ENCODE results near the gene SNCAIP. TPM values are rescaled to one million over a fixed set of nuclear protein-coding genes. Genes with fewer than 3 reads are reported as not detected.
"Not testable (repeated sequence)": the region's sequence is repeated elsewhere in the genome, so short reads cannot be mapped to it uniquely, and the experiment has no call there.

Gene SNCAIP
- total RNA-seq, 1 donor from 2014 or later: 1.4 TPM

DNA sequence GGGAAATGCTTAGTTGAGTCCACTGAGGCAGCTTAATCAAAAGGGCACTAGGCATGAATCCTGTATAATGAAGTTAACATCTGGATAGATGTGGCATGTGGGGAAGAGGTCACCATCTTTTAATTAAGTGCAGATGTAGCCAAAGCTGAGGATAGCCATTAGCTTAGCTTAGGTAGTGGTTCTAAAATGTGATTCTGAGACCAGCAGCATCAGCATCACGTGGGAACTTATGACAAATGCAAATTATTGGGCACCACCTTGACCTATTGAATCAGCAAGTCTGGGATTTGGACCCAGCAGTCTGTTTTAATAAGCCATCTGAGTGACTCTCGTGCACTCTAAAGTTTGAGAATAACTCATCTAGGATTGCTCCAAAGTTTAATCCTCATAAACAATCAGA, 63.8 kb downstream of the SNCAIP start:
- H3K27ac ChIP-seq (replicated peaks): no peak overlapping the region
- intact Hi-C loops (cut with micrococcal nuclease): no loop called here
- H3K36me3 ChIP-seq: no peaks in the 10 kb centered on the region
- no peak for DNase-seq
- H3K4me1 ChIP-seq: no peaks in the 10 kb centered on the region
- peaks cover 5% of the 10 kb centered on the region for H3K27me3 ChIP-seq (ENCODE audit: low read depth)
- TF ChIP-seq, protein P1, sequence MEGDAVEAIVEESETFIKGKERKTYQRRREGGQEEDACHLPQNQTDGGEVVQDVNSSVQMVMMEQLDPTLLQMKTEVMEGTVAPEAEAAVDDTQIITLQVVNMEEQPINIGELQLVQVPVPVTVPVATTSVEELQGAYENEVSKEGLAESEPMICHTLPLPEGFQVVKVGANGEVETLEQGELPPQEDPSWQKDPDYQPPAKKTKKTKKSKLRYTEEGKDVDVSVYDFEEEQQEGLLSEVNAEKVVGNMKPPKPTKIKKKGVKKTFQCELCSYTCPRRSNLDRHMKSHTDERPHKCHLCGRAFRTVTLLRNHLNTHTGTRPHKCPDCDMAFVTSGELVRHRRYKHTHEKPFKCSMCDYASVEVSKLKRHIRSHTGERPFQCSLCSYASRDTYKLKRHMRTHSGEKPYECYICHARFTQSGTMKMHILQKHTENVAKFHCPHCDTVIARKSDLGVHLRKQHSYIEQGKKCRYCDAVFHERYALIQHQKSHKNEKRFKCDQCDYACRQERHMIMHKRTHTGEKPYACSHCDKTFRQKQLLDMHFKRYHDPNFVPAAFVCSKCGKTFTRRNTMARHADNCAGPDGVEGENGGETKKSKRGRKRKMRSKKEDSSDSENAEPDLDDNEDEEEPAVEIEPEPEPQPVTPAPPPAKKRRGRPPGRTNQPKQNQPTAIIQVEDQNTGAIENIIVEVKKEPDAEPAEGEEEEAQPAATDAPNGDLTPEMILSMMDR (IDR thresholded peaks at IDR 0.05; ENCODE audit: borderline replicate concordance): no peak
- H3K9me3 ChIP-seq (replicated peaks): no peaks in the 10 kb centered on the region
- H3K4me3 ChIP-seq: no peak overlapping the region

DNA sequence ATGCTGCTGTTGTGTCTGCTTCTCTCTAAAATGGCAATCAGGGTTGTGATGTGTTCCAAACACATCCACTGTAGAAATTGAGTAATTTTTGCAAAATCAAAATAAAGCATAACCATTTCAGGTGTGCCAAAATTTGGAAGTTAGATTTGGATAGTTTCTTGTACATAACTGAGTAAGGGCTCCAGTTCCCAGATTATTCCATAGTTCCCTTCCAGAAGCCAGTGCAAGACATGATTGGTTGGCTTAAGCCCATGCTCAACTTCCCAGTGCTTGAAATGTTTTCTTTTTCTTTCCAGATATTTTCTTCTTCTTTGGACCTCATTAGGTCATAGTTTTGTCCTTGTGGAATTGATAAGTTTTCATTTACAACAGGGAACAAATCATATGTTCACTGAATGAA, 64.2 kb downstream of the SNCAIP start:
- TF ChIP-seq, protein P1 (IDR thresholded peaks at IDR 0.05; ENCODE audit: borderline replicate concordance): no peak
- no peak for DNase-seq
- intact Hi-C loops (cut with micrococcal nuclease): no loop called here
- Histone ChIP-seq H3K4me3 (no peak overlapping the region), H3K27me3 (ENCODE audit: low read depth) (peaks cover 5% of the 10 kb centered on the region), H3K27ac (replicated peaks) (peak overlapping the region; percentile 63), H3K36me3 (no peaks in the 10 kb centered on the region), H3K4me1 (no peaks in the 10 kb centered on the region), H3K9me3 (replicated peaks) (no peaks in the 10 kb centered on the region)

DNA sequence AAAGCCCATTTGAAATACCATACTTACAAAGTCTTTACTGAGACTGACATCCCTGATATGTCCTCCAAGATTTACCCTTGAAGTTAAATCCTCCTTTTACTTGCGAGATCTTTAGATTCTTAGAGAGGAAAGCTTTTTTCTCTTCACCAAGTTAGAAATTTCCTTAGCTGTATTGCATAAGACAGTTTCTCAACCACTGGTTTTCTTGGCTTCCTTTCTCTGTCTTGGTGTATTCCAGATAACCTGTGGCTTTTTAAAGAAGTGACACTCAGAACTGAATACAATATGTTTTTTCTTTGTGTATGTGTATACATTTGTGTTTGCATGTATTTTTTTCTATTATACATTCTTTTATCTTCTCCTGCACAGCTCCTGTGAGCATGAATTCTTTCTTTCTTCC, 65.0 kb downstream of the SNCAIP start:
- Histone ChIP-seq H3K4me1 (no peaks in the 10 kb centered on the region), H3K9me3 (replicated peaks) (peaks cover 5% of the 10 kb centered on the region), H3K27ac (replicated peaks) (peak overlapping the region; percentile 63), H3K4me3 (no peak overlapping the region), H3K36me3 (no peaks in the 10 kb centered on the region), H3K27me3 (ENCODE audit: low read depth) (peaks cover 5% of the 10 kb centered on the region)
- TF ChIP-seq, protein P1 (IDR thresholded peaks at IDR 0.05; ENCODE audit: borderline replicate concordance): no peak
- no peak for DNase-seq
- intact Hi-C loops (cut with micrococcal nuclease): no loop called here

DNA sequence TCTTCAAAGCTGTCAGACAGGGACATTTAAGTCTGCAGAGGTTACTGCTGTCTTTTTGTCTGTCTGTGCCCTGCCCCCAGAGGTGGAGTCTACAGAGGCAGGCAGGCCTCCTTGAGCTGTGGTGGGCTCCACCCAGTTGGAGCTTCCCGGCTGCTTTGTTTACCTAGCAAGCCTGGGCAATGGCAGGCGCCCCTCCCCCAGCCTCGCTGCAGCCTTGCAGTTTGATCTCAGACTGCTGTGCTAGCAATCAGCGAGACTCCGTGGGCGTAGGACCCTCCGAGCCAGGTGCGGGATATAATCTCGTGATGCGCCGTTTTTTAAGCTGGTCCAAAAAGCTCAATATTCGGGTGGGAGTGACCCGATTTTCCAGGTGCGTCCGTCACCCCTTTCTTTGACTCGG, 70.9 kb downstream of the SNCAIP start:
- H3K9me3 ChIP-seq (replicated peaks); DNase-seq; intact Hi-C loops (cut with micrococcal nuclease); H3K27me3 ChIP-seq (ENCODE audit: low read depth); H3K4me3 ChIP-seq; H3K36me3 ChIP-seq; H3K4me1 ChIP-seq; H3K27ac ChIP-seq (replicated peaks): not testable (repeated sequence)

DNA sequence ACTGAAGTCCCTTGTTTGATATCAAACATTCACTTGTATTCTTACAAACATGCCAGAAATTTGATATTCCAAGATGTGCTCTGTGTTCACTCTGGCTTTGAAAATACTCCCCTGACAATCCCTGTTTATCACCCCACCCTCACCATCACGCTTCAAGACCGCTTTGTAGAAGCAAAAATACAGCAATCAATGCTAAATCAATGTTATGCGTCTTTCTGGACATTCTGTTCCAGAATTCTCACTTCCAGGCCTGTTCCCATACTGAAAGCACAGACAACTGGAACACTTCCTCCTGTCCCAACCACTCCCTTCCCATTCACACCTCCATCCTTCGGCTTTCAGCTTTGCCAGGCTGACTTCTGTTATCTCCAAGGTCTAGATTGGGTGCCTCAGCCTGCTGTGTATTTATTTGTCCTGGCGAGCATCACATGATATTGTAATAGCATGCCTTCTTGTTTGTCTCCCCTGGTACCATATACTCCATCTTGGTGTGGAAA, 72.8 kb downstream of the SNCAIP start:
- no peaks in the 10 kb centered on the region for H3K27me3 ChIP-seq (ENCODE audit: low read depth)
- intact Hi-C loops (cut with micrococcal nuclease): no loop called here
- DNase-seq: no peak
- H3K4me3 ChIP-seq: no peak overlapping the region
- no peaks in the 10 kb centered on the region for H3K4me1 ChIP-seq
- no peaks in the 10 kb centered on the region for H3K36me3 ChIP-seq
- peaks cover 5% of the 10 kb centered on the region for H3K9me3 ChIP-seq (replicated peaks)
- TF ChIP-seq, protein P1 (IDR thresholded peaks at IDR 0.05; ENCODE audit: borderline replicate concordance): no peak
- H3K27ac ChIP-seq (replicated peaks): no peak overlapping the region

DNA sequence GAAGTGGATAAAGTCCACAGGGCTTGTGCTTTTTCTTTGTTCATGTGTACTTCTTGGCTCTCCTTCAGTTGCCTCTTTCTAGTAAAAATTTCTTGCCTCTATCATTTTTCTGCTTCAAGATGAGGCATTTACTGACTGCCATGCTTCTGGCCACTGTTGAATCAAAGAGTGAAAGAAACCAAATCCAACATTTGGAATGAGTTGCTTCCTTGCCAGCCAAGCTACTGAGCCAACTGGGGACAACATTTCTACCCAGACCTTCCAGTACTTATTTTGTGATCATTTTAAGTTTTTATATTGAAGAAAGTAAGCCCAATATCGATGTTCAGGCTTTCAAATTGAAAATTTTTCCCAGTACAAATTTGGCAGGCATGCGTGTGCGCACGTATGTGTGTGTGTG, 73.2 kb downstream of the SNCAIP start:
- Histone ChIP-seq H3K4me3 (no peak overlapping the region), H3K4me1 (no peaks in the 10 kb centered on the region), H3K27ac (replicated peaks) (no peak overlapping the region), H3K36me3 (no peaks in the 10 kb centered on the region), H3K9me3 (replicated peaks) (peaks cover 5% of the 10 kb centered on the region), H3K27me3 (ENCODE audit: low read depth) (no peaks in the 10 kb centered on the region)
- DNase-seq: no peak
- intact Hi-C loops (cut with micrococcal nuclease): no loop called here
- TF ChIP-seq, protein P1 (IDR thresholded peaks at IDR 0.05; ENCODE audit: borderline replicate concordance): no peak
